Karpas-422 (cell line): Measurements from ENCODE around the gene IL6. TPM values are rescaled to one million over a fixed set of nuclear protein-coding genes. Genes with fewer than 3 reads are reported as not detected.
A peak's percentile ranks its signal among the peaks of the same experiment; 100 is the strongest.

Source experiments
- DNase-seq: peaks from one replicate; pipeline ENCODE4 v3.0.0-alpha.2; 2015
- H2AFZ ChIP-seq: fragments of 200-600 bp; sonication (generic); 2 replicates; pipeline ENCODE4 v1.6.1; 2014; ENCODE audit warnings: antibody characterized with exemption, low read length, mixed read lengths
- H3K27ac ChIP-seq: fragments of 200-600 bp; sonication (generic); 2 replicates; pipeline ENCODE4 v1.5.1; 2014; ENCODE audit warnings: mild to moderate bottlenecking, low read length, moderate library complexity
- H3K27me3 ChIP-seq: fragments of 200-600 bp; sonication (generic); 2 replicates; pipeline ENCODE4 v1.6.1; 2014; ENCODE audit warnings: low read length, mixed read lengths
- H3K36me3 ChIP-seq: fragments of 200-600 bp; sonication (generic); 2 replicates; pipeline ENCODE4 v1.6.1; 2014; ENCODE audit warnings: low read length, mixed read lengths; ENCODE audit not compliant: insufficient read depth
- H3K4me1 ChIP-seq: fragments of 200-600 bp; sonication (generic); 2 replicates; pipeline ENCODE4 v1.6.1; 2014; ENCODE audit warnings: mild to moderate bottlenecking, low read length, mixed read lengths
- H3K4me2 ChIP-seq: fragments of 200-600 bp; sonication (generic); 2 replicates; pipeline ENCODE4 v1.6.1; 2014; ENCODE audit warnings: low read length, low read depth, mild to moderate bottlenecking; ENCODE audit not compliant: poor library complexity, severe bottlenecking
- H3K4me3 ChIP-seq: fragments of 200-600 bp; sonication (generic); 2 replicates; pipeline ENCODE4 v1.5.1; 2014; ENCODE audit warnings: mild to moderate bottlenecking, antibody characterized with exemption, low read length, mixed read lengths
- H3K79me2 ChIP-seq: fragments of 200-600 bp; sonication (generic); 2 replicates; pipeline ENCODE4 v1.6.1; 2014; ENCODE audit warnings: mild to moderate bottlenecking, low read length, mixed read lengths
- H3K9ac ChIP-seq: fragments of 200-600 bp; sonication (generic); 2 replicates; pipeline ENCODE4 v1.6.0; 2014; ENCODE audit warnings: low read length
- H3K9me2 ChIP-seq: fragments of 200-600 bp; sonication (generic), shearing (Covaris generic); replicated peaks from 2 replicates; pipeline ENCODE4 v1.6.0; 2014; ENCODE audit warnings: mild to moderate bottlenecking, low read length, moderate library complexity; ENCODE audit not compliant: insufficient read depth
- H3K9me3 ChIP-seq: fragments of 300-700, 200-600 bp; sonication (generic); 2 replicates; pipeline ENCODE4 v1.6.1; 2014; ENCODE audit warnings: low read length, mixed read lengths
- H4K20me1 ChIP-seq: fragments of 200-600 bp; sonication (generic); 2 replicates; pipeline ENCODE4 v1.6.1; 2014; ENCODE audit warnings: mild to moderate bottlenecking, antibody characterized with exemption, low read length, low read depth; ENCODE audit not compliant: insufficient read depth
- total RNA-seq: library from RNA; depleted of rRNA; stranded (reverse); fragments of >200 nt; shearing (Covaris generic); gene quantifications from 2 replicates; pipeline ENCODE4 v1.2.3, GENCODE V29; 2014; ENCODE audit warnings: low replicate concordance

IL6 gene
- total RNA-seq, 1 experiment from 2014 or later: not detected

- no peaks in the 10 kb centered on the region for H3K9me3 ChIP-seq
- H3K9ac ChIP-seq: no peak overlapping the region
- no peak for DNase-seq
- H3K27ac ChIP-seq: no peak overlapping the region
- no peaks in the 10 kb centered on the region for H3K79me2 ChIP-seq
- no peaks in the 10 kb centered on the region for H3K27me3 ChIP-seq
- H3K4me2 ChIP-seq: no peak overlapping the region
- no peaks in the 10 kb centered on the region for H3K9me2 ChIP-seq
- H2AFZ ChIP-seq: no peak overlapping the region
- H4K20me1 ChIP-seq: no peaks in the 10 kb centered on the region
- no peak overlapping the region for H3K4me3 ChIP-seq
- no peaks in the 10 kb centered on the region for H3K4me1 ChIP-seq
- no peaks in the 10 kb centered on the region for H3K36me3 ChIP-seq
These were observed 16.0 kb downstream of the IL6 start for GRCh38 chr7:22743014-22743413.

GRCh38 chr7:22751341-22751740 is 24.3 kb downstream of the IL6 start:
- no peaks in the 10 kb centered on the region for H3K4me1 ChIP-seq
- no peak overlapping the region for H2AFZ ChIP-seq
- DNase-seq: no peak
- no peak overlapping the region for H3K4me2 ChIP-seq
- H3K36me3 ChIP-seq: no peaks in the 10 kb centered on the region
- H4K20me1 ChIP-seq: no peaks in the 10 kb centered on the region
- no peaks in the 10 kb centered on the region for H3K9me3 ChIP-seq
- H3K27ac ChIP-seq: no peak overlapping the region
- no peak overlapping the region for H3K9ac ChIP-seq
- no peaks in the 10 kb centered on the region for H3K9me2 ChIP-seq
- no peak overlapping the region for H3K4me3 ChIP-seq
- H3K27me3 ChIP-seq: no peaks in the 10 kb centered on the region
- no peaks in the 10 kb centered on the region for H3K79me2 ChIP-seq

GRCh38 chr7:22757338-22757994 is 30.5 kb downstream of the IL6 start:
- no peaks in the 10 kb centered on the region for H3K4me1 ChIP-seq
- no peaks in the 10 kb centered on the region for H3K36me3 ChIP-seq

GRCh38 chr7:22758576-22758975 is 31.6 kb downstream of the IL6 start:
- Histone ChIP-seq H3K9me2 (no peaks in the 10 kb centered on the region), H2AFZ (no peak overlapping the region), H3K27me3 (no peaks in the 10 kb centered on the region), H3K79me2 (no peaks in the 10 kb centered on the region), H4K20me1 (no peaks in the 10 kb centered on the region), H3K9me3 (no peaks in the 10 kb centered on the region), H3K9ac (no peak overlapping the region), H3K27ac (no peak overlapping the region), H3K4me1 (no peaks in the 10 kb centered on the region), H3K36me3 (no peaks in the 10 kb centered on the region), H3K4me2 (no peak overlapping the region), H3K4me3 (no peak overlapping the region)
- DNase-seq: no peak

More at GRCh38 chr7:22757338-22757994, 30.5 kb downstream of the IL6 start:
- no peak overlapping the region for H3K4me3 ChIP-seq
- no peaks in the 10 kb centered on the region for H3K79me2 ChIP-seq
- H3K9ac ChIP-seq: no peak overlapping the region
- no peaks in the 10 kb centered on the region for H3K9me2 ChIP-seq
- H3K4me2 ChIP-seq: no peak overlapping the region
- DNase-seq: no peak
- H3K9me3 ChIP-seq: no peaks in the 10 kb centered on the region
- no peak overlapping the region for H2AFZ ChIP-seq
- H4K20me1 ChIP-seq: no peaks in the 10 kb centered on the region
- no peak overlapping the region for H3K27ac ChIP-seq
- no peaks in the 10 kb centered on the region for H3K27me3 ChIP-seq

- Histone ChIP-seq H3K9me3 (no peaks in the 10 kb centered on the region), H3K4me3 (no peak overlapping the region), H3K4me2 (no peak overlapping the region), H2AFZ (no peak overlapping the region), H3K9me2 (no peaks in the 10 kb centered on the region), H3K4me1 (no peaks in the 10 kb centered on the region), H3K27me3 (no peaks in the 10 kb centered on the region), H4K20me1 (no peaks in the 10 kb centered on the region), H3K27ac (no peak overlapping the region), H3K79me2 (no peaks in the 10 kb centered on the region), H3K36me3 (no peaks in the 10 kb centered on the region), H3K9ac (no peak overlapping the region)
- DNase-seq: no peak
These were observed 32.7 kb downstream of the IL6 start for GRCh38 chr7:22759721-22760120.

GRCh38 chr7:22762866-22763265 is 35.9 kb downstream of the IL6 start:
- Histone ChIP-seq H3K9ac (no peak overlapping the region), H3K4me2 (no peak overlapping the region), H3K4me3 (no peak overlapping the region), H4K20me1 (no peaks in the 10 kb centered on the region), H3K27ac (no peak overlapping the region), H3K9me3 (no peaks in the 10 kb centered on the region), H3K4me1 (peaks cover 8% of the 10 kb centered on the region), H2AFZ (no peak overlapping the region), H3K79me2 (no peaks in the 10 kb centered on the region), H3K36me3 (no peaks in the 10 kb centered on the region), H3K27me3 (no peaks in the 10 kb centered on the region), H3K9me2 (no peaks in the 10 kb centered on the region)
- DNase-seq: no peak

- no peaks in the 10 kb centered on the region for H3K36me3 ChIP-seq
- H2AFZ ChIP-seq: peak overlapping the region; percentile 26; the same call in 1 of the 2 replicates
- peak; percentile 54 for DNase-seq
These were observed 38.6 kb downstream of the IL6 start for GRCh38 chr7:22765609-22766008.

GRCh38 chr7:22771194-22771871 is 44.3 kb downstream of the IL6 start:
- Histone ChIP-seq H3K27ac (no peak overlapping the region), H3K79me2 (no peaks in the 10 kb centered on the region), H3K4me1 (no peaks in the 10 kb centered on the region), H4K20me1 (no peaks in the 10 kb centered on the region), H3K9me3 (no peaks in the 10 kb centered on the region), H3K4me3 (no peak overlapping the region), H3K36me3 (no peaks in the 10 kb centered on the region), H3K4me2 (no peak overlapping the region), H2AFZ (no peak overlapping the region), H3K9me2 (no peaks in the 10 kb centered on the region), H3K27me3 (no peaks in the 10 kb centered on the region), H3K9ac (no peak overlapping the region)
- DNase-seq: no peak

More at GRCh38 chr7:22765609-22766008, 38.6 kb downstream of the IL6 start:
- H3K4me3 ChIP-seq: no peak overlapping the region
- no peak overlapping the region for H3K4me2 ChIP-seq
- peaks cover 8% of the 10 kb centered on the region for H3K4me1 ChIP-seq
- no peaks in the 10 kb centered on the region for H3K9me3 ChIP-seq
- no peak overlapping the region for H3K27ac ChIP-seq
- H3K9ac ChIP-seq: no peak overlapping the region
- no peaks in the 10 kb centered on the region for H4K20me1 ChIP-seq
- H3K9me2 ChIP-seq: no peaks in the 10 kb centered on the region
- H3K79me2 ChIP-seq: no peaks in the 10 kb centered on the region
- no peaks in the 10 kb centered on the region for H3K27me3 ChIP-seq
